ENCODE measurements around the gene WNT16.
A peak's percentile ranks its signal among the peaks of the same experiment; 100 is the strongest.

Gene WNT16

DNA sequence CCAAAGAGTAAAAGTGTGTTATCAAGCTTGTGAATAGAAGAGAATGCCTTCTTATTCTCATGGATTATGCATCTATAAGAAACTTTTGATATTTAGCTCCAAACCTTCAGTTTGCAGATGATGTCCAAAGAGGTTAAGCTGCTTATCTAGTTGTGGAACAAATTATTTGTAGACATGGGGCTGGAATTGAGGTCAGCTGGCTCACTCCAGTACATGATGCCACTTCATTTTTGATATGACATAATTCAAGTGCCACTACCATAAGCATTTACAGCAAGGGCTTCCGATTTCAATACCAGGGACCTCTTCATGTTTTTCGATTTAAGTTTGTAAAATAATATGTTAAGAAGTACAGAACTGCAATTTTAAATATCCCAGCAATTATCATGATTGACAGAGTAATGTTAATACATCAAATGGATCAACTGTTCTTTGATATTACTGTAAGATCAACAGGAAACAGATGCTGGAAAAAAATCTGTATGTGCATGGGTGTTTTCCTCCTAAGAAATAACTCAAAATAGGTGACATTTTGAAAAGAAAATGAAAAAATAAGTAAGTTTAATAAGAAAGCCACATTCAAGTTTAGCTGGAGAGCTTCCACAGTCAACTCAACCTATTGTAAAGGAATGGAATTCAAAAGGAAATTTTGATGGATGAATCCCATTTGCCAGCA lies 54.6 kb downstream of the WNT16 start:
- no peak for DNase-seq (ENCODE audit: low read depth)
- H3K4me3 ChIP-seq (ENCODE audit: low read length): no peak overlapping the region
- TF ChIP-seq, protein P1, sequence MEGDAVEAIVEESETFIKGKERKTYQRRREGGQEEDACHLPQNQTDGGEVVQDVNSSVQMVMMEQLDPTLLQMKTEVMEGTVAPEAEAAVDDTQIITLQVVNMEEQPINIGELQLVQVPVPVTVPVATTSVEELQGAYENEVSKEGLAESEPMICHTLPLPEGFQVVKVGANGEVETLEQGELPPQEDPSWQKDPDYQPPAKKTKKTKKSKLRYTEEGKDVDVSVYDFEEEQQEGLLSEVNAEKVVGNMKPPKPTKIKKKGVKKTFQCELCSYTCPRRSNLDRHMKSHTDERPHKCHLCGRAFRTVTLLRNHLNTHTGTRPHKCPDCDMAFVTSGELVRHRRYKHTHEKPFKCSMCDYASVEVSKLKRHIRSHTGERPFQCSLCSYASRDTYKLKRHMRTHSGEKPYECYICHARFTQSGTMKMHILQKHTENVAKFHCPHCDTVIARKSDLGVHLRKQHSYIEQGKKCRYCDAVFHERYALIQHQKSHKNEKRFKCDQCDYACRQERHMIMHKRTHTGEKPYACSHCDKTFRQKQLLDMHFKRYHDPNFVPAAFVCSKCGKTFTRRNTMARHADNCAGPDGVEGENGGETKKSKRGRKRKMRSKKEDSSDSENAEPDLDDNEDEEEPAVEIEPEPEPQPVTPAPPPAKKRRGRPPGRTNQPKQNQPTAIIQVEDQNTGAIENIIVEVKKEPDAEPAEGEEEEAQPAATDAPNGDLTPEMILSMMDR (conservative IDR thresholded peaks at IDR 0.05; ENCODE audit: low read depth, low read length): no peak

DNA sequence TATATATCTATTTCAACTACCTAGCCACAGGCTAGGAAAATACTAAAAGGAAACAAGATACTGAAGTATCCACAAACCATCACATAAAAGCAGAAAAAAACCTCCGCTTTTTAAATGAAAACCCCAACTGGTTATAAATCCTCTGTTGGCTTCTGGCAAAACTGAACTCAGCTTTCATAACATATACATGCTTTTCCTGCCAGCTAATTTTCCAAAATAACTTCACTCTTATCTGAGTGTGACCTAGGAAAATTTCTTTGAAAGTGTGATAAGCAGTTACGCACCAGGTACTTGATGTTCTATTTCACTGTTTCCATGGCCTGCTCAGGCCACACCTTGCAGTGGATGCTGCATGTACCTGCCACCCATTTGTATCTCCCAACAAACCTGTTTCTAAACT lies 55.5 kb downstream of the WNT16 start:
- TF ChIP-seq, protein P1 (conservative IDR thresholded peaks at IDR 0.05; ENCODE audit: low read depth, low read length): no peak
- no peak overlapping the region for H3K4me3 ChIP-seq (ENCODE audit: low read length)
- no peak for DNase-seq (ENCODE audit: low read depth)

DNA sequence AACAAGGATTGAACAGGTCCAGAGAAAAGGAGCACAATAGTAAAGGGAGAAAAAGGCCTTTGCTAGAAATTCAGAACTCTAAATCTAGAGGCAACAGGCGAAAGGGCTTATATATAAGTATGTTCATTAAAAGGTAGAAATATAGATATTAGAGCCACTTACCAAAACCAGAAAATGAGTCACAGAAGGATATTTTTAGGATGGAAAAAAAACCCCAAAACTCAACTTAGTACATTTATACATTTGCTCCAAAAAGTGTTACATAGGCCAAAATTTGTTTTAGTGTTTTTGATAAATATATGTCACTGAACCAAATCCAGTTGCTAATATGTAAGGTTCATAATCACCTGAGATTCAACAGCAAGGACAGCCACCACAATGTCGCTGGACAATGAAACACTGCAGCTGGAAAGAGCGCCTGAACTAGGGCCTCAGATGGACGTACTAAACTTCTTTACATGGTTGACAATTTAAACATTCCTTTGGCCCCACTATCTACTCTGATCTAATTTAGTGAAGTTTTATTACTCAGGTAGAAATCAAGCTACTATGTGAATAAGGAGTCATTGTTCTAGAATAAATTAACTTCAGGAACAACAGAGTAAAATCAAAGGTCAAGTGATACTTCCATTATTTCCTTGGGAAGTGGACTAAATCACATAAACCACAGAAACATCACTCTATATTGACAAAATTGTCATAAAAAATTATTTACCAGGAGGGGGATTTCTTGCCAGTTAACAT lies 56.4 kb downstream of the WNT16 start:
- no peak overlapping the region for H3K4me3 ChIP-seq (ENCODE audit: low read length)
- TF ChIP-seq, protein P1 (conservative IDR thresholded peaks at IDR 0.05; ENCODE audit: low read depth, low read length): no peak
- DNase-seq (ENCODE audit: low read depth): no peak

DNA sequence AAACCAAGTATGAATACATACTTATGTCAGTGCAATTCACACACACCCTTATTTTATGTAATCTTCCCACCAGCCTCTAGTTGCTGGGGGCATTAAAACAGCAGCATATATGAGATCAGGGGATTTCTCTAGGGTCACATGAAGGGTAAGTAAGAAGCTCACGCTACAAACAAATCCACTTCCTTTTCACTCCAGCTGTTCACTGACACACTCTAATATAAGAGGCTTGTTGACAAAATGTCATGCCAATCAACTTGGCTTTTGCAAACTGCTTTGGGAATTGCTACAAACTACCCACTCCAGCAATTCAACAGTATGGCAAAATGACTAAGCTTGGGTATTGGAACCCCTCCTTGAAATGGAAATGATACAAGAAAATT lies 57.0 kb downstream of the WNT16 start:
- TF ChIP-seq, protein P1 (conservative IDR thresholded peaks at IDR 0.05; ENCODE audit: low read depth, low read length): no peak
- DNase-seq (ENCODE audit: low read depth): peak; percentile 43
- H3K4me3 ChIP-seq (ENCODE audit: low read length): no peak overlapping the region

DNA sequence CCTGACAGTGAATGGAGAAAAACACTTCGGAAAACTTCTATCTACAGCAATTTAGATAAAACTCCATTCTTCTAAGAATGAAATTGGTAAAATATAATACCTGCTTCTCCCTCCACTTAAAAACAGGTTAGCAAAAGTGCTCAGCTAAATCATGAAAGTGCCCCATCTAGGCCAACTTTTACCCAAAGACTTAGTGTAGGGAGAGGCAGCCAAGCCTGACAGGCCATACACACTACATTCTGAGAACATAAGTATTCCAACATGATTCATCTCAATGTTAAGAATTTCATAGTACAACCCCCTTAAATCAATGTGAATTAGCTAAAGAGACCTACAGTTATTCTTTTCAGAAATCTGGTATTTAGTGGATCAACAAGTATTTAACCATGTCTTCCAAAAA lies 60.1 kb downstream of the WNT16 start:
- TF ChIP-seq, protein P1 (conservative IDR thresholded peaks at IDR 0.05; ENCODE audit: low read depth, low read length): no peak
- DNase-seq (ENCODE audit: low read depth): no peak
- no peak overlapping the region for H3K4me3 ChIP-seq (ENCODE audit: low read length)

DNA sequence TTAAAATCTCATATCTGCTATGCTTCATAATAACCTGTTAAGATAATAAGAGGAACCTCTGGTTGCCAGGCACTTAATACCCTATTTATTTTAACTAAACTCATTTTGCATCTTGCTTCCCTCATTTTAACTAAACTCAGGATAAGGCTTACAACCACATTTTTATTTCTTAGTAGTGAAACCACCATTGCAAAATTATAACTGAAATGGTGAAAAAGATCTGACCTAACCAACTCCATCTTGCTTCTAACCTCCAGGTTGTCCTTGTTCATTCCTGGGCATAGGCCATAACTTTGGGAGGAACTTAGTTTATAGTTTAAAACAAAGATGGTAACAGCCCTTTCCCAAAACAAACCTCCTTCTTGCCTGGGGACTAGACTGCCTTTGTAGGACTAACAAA lies 61.3 kb downstream of the WNT16 start:
- DNase-seq (ENCODE audit: low read depth): no peak
- no peak overlapping the region for H3K4me3 ChIP-seq (ENCODE audit: low read length)
- TF ChIP-seq, protein P1 (conservative IDR thresholded peaks at IDR 0.05; ENCODE audit: low read depth, low read length): no peak

DNA sequence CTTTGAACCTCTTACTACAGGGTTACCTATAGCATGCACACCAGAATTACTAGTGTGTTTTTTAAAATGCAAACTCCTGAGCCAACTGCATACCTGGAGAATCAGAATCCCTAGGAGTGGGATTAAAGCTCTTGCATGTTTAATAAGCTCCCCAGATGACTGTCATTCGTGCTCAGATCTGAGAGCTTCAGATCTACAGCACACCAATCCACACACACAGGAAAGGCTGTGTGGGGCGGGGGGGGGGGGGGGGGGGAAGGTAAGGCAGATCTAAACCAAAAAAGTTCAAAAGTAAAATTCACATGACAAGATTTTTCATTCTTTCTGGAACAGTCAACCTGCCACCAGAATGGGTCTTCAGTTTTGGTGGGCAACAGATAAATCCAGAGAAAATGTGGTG lies 61.8 kb downstream of the WNT16 start:
- no peak overlapping the region for H3K4me3 ChIP-seq (ENCODE audit: low read length)
- TF ChIP-seq, protein P1 (conservative IDR thresholded peaks at IDR 0.05; ENCODE audit: low read depth, low read length): no peak
- DNase-seq (ENCODE audit: low read depth): no peak

All from retinal pigment epithelial cell (primary cell).